Endodermal cell (in vitro differentiated cells): ENCODE results near the gene PDZD7. TPM values are rescaled to one million over a fixed set of nuclear protein-coding genes. Genes with fewer than 3 reads are reported as not detected.

Experiments used
- DNase-seq: peaks from one replicate; pipeline ENCODE4 v3.0.0-alpha.2; 2017
- H3K27ac ChIP-seq: 2 replicates; pipeline ENCODE4 v1.5.1; 2013; ENCODE audit warnings: mild to moderate bottlenecking, low read depth, low read length, moderate library complexity
- H3K27me3 ChIP-seq: 2 replicates; pipeline ENCODE4 v1.6.1; 2013; ENCODE audit warnings: mild to moderate bottlenecking, low read length, moderate library complexity; ENCODE audit not compliant: insufficient read depth, control insufficient read depth, poor library complexity, severe bottlenecking
- H3K36me3 ChIP-seq: 2 replicates; pipeline ENCODE4 v1.7.0; 2013; ENCODE audit warnings: mild to moderate bottlenecking, low read length, moderate library complexity; ENCODE audit not compliant: control insufficient read depth, insufficient read depth
- H3K4me1 ChIP-seq: one replicate; pipeline ENCODE4 v1.7.0; 2013; ENCODE audit warnings: low read length; ENCODE audit not compliant: control insufficient read depth, insufficient read depth
- H3K4me3 ChIP-seq: 2 replicates; pipeline ENCODE4 v1.5.1; 2013; ENCODE audit warnings: mild to moderate bottlenecking, low read length, moderate library complexity
- H3K9ac ChIP-seq: 2 replicates; pipeline ENCODE4 v1.6.1; 2013; ENCODE audit warnings: mild to moderate bottlenecking, low read length, moderate library complexity; ENCODE audit not compliant: poor library complexity, severe bottlenecking; ENCODE audit errors: extremely low read depth
- H3K9me3 ChIP-seq: 2 replicates; pipeline ENCODE4 v1.6.1; 2013; ENCODE audit warnings: mild to moderate bottlenecking, low read length, moderate library complexity; ENCODE audit not compliant: control insufficient read depth
- H3K27ac Mint-ChIP-seq: 2 replicates; pipeline ENCODE4 v1.8.0; 2020; ENCODE audit warnings: mixed read lengths
- H3K27me3 Mint-ChIP-seq: 2 replicates; pipeline ENCODE4 v1.8.0; 2021; ENCODE audit warnings: mild to moderate bottlenecking, mixed read lengths; ENCODE audit not compliant: insufficient read depth
- H3K36me3 Mint-ChIP-seq: 2 replicates; pipeline ENCODE4 v1.8.0; 2020; ENCODE audit warnings: low read depth, mixed read lengths
- H3K4me1 Mint-ChIP-seq: 2 replicates; pipeline ENCODE4 v1.8.0; 2020; ENCODE audit warnings: mixed read lengths
- H3K4me3 Mint-ChIP-seq: 2 replicates; pipeline ENCODE4 v1.8.0; 2020; ENCODE audit warnings: mild to moderate bottlenecking, moderate library complexity, mixed read lengths
- H3K9me3 Mint-ChIP-seq: 2 replicates; pipeline ENCODE4 v1.8.0; 2020; ENCODE audit warnings: mild to moderate bottlenecking, mixed read lengths
- CTCF ChIP-seq: fragments of 200-600 bp; sonication (generic); conservative IDR thresholded peaks from 2 replicates; pipeline ENCODE4 v1.5.0; 2021; ENCODE audit warnings: antibody characterized with exemption, mild to moderate bottlenecking
- WGBS, 2 experiments: methylation state at CpG; one replicate each; pipeline versions ENCODE4 v1.1.5 to v1.1.7; 2013; ENCODE audit warnings: missing lambda C conversion rate in 2 of 2, mixed read lengths in 1 of 2; ENCODE audit not compliant: insufficient coverage in 1 of 2, insufficient read length in 1 of 2; 5-methylcytosine and 5-hydroxymethylcytosine counted together
- total RNA-seq, 2 donors: library from RNA; stranded (reverse); fragmentation: NEBNext Ultra II Directional in 1 of 2; extraction: Animal tissue kit (Norgen Biotek cat#: 25700) in 1 of 2; gene quantifications; 2 replicates in 1 of 2; 3 replicates in 1 of 2; pipeline ENCODE4 v1.2.1, GENCODE V29; 2021

PDZD7 gene
- total RNA-seq, 2 donors from 2014 or later, result 0.49 to 1.1 TPM

DNA sequence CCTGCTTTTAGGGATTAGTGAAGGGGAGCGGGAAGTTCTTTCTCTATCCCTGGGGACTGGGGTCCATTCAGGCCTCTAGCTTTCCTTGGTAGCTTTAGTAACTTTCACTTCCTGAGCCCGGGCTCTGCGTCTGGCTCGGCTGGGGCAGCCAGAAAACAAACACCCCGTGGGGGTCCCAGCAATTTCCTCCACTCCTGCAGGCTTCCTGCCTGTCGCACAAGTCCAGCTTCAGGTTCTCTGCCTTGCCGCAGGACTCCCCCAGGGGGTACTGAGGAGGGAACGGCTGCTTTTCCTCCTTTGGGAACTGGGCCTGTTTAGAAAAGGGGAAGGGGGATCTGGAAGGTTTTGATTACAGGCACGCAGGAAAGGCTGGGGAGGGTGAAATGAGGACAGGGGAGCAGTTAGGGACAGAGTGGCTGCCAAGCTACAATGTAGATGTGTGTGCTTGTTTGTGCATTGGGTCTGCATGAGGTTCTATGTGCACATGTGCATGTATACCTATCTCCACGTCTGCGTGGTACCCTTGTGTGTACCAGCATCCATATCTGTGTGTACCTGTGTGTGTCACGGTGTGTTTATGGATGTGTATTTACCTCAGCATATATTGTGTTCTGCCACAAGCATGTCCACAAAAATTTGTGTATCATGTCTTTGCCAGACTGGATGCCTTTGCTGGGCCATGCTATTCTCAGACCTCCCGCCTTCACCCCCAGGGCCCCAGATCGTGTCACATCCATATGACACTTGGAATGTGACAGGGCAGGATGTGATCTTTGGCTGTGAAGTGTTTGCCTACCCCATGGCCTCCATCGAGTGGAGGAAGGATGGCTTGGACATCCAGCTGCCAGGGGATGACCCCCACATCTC is 32.9 kb upstream of the PDZD7 start:
- peaks cover 30% of the 10 kb centered on the region for H3K4me1 Mint-ChIP-seq
- WGBS, 2 experiments, result 34 to 40% methylated on average over 8 to 15 of the region's 15 CpGs

DNA sequence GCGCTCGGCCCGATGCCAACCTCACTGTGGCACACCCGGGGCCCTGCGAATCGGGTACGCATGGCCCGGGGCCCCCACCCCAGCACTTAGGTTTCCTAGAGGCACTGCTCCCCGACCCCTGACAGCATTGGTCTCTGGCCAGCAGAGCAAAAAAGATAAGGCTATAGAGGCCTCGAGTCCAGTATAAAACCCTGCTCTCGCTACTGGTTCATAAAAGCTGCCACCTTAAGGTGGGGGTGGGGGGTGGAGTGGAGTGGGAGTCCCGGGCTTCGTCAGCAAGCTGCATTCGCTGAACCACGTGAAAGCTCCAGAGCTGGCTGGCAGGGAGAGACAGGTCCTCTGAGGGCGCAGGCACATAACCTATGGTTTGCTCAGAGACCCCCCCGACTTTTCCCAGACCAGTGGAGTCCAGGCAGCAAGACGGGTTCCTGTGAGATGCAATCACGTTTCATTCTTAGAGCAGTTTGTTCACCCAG is 32.2 kb upstream of the PDZD7 start:
- Histone ChIP-seq H3K36me3 (no peaks in the 10 kb centered on the region), H3K9me3 (no peaks in the 10 kb centered on the region), H3K4me1 (peaks cover 5% of the 10 kb centered on the region), H3K9ac (no peak overlapping the region), H3K27ac (no peak overlapping the region), H3K27me3 (peaks cover 60% of the 10 kb centered on the region), H3K4me3 (peak overlapping the region; percentile 92)
- Mint-ChIP-seq H3K27ac (no peak overlapping the region), H3K27me3 (peaks cover 62% of the 10 kb centered on the region), H3K4me1 (peaks cover 30% of the 10 kb centered on the region), H3K4me3 (no peak overlapping the region), H3K36me3 (no peaks in the 10 kb centered on the region), H3K9me3 (no peaks in the 10 kb centered on the region)
- TF ChIP-seq CTCF, result no peak
- 9 to 18% methylated on average over 11 to 19 of the region's 19 CpGs for WGBS, 2 experiments
- DNase-seq, result no peak

More for the DNA sequence above, 32.9 kb upstream of the PDZD7 start:
- H3K9me3 ChIP-seq, result no peaks in the 10 kb centered on the region
- Mint-ChIP-seq H3K27ac (no peak overlapping the region), H3K9me3 (no peaks in the 10 kb centered on the region), H3K4me3 (no peak overlapping the region), H3K36me3 (no peaks in the 10 kb centered on the region), H3K27me3 (peaks cover 62% of the 10 kb centered on the region)
- peaks cover 5% of the 10 kb centered on the region for H3K4me1 ChIP-seq
- H3K36me3 ChIP-seq, result no peaks in the 10 kb centered on the region
- DNase-seq, result peak; percentile 75
- no peak overlapping the region for H3K27ac ChIP-seq
- H3K27me3 ChIP-seq, result peaks cover 60% of the 10 kb centered on the region
- TF ChIP-seq CTCF, result no peak
- no peak overlapping the region for H3K9ac ChIP-seq
- no peak overlapping the region for H3K4me3 ChIP-seq

DNA sequence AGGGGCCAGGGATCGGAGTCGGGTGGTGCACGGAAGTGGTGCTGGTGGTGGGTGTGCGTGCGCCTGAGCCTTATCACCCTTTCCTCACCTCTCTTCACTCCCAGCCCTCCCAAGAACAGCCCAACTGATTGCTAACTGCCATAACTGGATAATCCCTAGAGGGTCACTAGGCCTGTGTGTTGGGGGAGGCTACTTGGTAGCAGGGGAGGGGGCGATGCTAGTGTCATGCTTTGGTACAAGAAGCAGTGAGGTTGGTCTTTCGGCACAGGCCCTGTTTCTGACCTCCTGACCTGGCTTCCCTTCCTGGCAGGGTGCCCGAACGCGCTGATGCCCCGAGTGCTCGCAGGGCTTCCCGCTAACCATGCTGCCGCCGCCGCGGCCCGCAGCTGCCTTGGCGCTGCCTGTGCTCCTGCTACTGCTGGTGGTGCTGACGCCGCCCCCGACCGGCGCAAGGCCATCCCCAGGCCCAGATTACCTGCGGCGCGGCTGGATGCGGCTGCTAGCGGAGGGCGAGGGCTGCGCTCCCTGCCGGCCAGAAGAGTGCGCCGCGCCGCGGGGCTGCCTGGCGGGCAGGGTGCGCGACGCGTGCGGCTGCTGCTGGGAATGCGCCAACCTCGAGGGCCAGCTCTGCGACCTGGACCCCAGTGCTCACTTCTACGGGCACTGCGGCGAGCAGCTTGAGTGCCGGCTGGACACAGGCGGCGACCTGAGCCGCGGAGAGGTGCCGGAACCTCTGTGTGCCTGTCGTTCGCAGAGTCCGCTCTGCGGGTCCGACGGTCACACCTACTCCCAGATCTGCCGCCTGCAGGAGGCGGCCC is 31.5 kb upstream of the PDZD7 start:
- 3 to 6% methylated on average over 37 to 63 of the region's 63 CpGs for WGBS, 2 experiments
- Histone ChIP-seq H3K27ac (no peak overlapping the region), H3K4me3 (peak overlapping the region; percentile 92), H3K9me3 (no peaks in the 10 kb centered on the region), H3K9ac (peak overlapping the region; percentile 90), H3K36me3 (no peaks in the 10 kb centered on the region), H3K27me3 (peaks cover 57% of the 10 kb centered on the region), H3K4me1 (peaks cover 5% of the 10 kb centered on the region)
- peak; percentile 84 for TF ChIP-seq CTCF
- DNase-seq, result peak; percentile 93
- Mint-ChIP-seq H3K27me3 (peaks cover 58% of the 10 kb centered on the region), H3K4me3 (peak overlapping the region; percentile 81), H3K27ac (peak overlapping the region; percentile 85), H3K9me3 (no peaks in the 10 kb centered on the region), H3K4me1 (peaks cover 30% of the 10 kb centered on the region), H3K36me3 (no peaks in the 10 kb centered on the region)
